HG02571 (cell line): ENCODE data around the gene KRTAP11-1.

Experiments
- ATAC-seq: cut with Tn5 transposase; IDR thresholded peaks from one replicate; pipeline ENCODE4 v1.9.1; 2021; ENCODE audit warnings: mild to moderate bottlenecking, moderate library complexity; ENCODE audit not compliant: unreplicated experiment

Gene KRTAP11-1, protein sequence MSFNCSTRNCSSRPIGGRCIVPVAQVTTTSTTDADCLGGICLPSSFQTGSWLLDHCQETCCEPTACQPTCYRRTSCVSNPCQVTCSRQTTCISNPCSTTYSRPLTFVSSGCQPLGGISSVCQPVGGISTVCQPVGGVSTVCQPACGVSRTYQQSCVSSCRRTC

DNA sequence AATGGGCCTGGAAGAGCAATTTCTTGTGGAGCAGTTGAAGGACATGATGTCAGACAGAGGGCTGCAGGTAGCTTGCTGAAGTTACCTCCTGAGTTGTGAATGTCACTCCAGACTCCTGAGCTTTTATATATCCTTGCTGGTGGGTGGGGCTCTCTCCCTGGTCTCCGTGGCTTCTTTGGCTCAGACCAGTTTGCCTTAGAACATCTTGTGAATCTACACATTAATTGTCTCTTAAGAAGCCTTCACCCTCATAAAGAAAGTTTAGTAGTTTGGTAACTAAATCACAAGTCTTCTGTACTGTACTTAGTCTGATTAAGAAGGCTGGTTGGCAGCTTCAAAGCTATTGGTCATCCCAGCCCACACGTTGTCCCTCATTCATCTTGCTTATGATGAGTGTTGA lies at the start of gene KRTAP11-1:
KRTAP11-1 (minus strand) TSS at position 101 of the 400 bp plus-strand sequence; CDS start at position 45, 56 bp downstream.
- no peak for ATAC-seq

DNA sequence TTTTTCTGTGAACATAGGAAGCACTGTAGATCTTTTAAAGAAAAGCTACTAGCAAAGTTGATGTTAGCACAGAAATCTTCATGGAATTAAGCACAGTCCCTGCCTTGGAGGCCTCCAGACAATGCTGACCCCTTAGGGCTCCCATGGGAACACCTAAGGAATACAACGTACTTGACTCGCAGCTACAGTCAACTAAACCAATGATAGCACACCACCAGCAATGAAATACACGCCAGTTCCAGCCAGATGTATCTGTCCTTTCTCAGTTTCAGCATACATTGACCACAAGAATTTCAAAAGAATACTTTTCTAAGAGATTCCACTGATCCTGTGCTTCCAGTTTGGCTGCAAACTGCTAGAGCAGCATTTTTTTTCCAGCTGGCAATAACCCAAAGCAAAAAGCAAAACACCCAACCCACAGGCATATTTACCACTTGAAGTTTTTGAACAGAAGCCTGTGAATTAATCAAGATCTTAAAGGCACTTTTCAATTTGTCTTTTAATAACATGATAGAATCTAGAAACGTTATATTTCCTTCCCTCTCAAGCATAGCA lies 42.8 kb upstream of the KRTAP11-1 start:
- no peak for ATAC-seq

- ATAC-seq = no peak
Measured at GRCh38 chr21:30921129-30921528, 39.7 kb upstream of the KRTAP11-1 start.

DNA sequence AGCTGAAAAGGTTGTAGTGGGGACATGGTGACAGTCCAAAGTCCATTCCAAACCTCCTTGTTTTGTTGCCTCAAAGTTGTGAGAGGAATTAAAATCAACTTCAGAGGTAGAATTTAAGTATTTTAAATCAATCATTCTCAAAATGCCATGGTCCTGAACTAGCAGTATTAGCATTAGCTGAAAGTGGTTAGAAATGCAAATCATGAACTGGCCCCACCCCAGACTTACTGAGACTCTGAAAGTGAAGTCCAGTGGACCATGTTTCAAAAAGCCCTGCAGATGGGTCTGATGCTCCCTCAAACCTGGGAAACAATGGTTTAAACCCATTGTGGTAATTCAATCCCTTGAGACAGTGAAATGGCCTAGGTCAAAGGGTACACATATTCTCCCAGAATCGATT lies 36.2 kb upstream of the KRTAP11-1 start:
- no peak for ATAC-seq

DNA sequence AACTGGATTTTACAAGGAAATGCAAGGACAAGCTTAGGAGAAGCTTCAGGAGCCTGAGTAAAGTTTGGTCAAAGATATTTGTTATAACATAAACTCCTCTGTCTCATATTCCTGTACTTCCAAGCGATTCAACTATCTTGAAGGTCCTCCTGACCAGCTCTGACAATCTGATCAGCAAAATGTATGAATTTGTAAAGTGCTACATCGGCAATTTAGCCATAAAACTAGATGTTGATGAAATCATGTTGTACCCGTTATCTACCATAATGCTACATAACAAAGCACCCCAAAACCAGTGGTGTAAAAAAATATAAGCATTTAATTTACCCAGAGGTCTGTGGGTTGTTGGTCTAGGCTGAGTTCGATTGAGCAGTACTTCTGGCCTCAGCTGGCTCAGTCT lies 19.5 kb upstream of the KRTAP11-1 start:
- ATAC-seq = no peak

DNA sequence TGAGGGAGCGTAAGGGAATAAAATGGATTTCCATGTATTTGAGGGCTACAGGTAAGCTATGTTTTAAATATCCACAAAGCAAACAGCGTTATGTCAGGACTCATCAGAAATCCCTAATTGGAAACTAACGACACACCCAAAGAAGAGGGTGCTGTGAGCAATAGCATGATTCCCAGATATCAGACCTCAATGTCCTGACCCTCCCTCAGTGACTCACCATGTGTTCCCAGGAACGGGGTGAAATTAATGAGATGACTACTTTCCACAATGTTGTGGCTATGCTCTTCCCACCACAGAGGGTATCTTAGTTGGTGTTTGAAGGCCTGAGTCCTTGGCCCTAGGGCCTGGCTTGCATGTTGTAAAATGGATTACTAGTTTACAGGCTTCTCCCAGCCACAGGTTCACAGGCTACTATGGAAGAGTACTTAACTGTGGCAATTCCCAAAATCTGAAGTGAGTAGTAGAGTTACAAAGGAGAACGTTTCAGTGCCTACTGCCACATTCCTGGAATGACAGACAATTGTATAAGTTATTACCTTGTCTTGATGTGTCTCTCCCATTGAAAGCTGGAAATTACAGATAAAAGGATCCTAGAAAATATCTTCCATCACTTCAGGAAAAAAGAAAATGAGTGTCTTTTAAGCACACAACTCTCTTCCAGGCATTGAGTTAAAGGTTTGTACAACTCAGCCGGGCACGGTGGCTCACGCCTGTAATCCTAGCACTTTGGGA lies 1.7 kb upstream of the KRTAP11-1 start:
- ATAC-seq = no peak

GRCh38 chr21:30880914-30881313 lies 466 bp downstream of the KRTAP11-1 start:
- no peak for ATAC-seq

DNA sequence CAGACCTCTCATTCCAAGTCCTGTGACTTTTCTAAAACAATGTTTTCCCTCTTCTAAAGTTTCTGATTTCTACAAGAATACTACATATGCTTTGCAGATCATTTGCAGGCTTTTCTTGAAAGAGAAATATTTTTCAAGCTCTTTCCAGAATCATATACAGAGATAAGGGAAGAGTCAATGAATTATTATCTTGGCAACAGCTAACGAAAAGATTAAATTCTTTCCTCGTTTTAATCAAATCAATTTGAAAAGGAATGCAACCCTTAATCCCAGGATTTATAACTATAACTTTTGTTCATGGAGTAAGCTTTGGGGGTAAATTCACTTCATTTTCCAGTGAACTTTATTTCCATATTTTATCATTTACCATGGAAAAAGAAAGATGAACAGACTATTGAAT lies 6.9 kb downstream of the KRTAP11-1 start:
- ATAC-seq = no peak

DNA sequence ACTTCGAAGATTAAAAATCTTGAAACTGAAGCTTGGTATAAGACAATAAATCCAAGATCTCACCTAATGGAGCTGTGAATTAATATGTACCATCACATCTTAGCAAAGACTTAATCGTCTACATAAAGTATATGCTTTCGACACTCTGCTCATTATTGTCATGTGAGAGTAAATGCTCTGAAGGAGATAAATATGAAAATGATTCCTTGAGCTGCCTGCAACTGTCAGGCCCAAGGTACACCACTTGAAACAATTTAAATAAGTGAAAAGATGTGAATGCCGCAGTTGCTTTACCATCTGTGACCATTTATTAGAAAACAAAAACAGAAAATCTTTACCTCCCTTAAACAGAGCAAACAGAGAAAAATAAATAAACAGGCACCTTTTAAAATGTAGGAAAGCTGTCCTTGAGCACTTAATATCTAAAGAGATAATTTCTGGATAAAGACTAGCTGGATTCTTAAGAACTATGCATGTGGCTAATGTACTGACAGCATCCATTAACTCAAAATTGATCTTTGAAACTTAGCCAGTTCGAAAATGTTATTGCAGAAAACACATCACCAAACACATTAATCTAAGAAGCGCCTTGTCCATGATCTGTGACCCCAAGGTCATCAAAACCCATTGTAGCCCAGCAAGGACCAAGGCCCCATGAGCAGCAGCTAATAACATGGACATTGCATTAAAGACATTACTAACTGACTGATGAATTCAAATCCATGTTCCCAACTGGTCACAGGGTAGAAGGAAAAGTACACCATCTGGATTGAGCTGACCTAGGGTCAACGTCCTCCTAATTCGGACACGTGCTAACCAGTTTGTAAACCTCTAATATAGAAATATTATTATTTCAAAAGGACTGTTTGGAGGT lies 33.5 kb downstream of the KRTAP11-1 start:
- ATAC-seq = no peak

DNA sequence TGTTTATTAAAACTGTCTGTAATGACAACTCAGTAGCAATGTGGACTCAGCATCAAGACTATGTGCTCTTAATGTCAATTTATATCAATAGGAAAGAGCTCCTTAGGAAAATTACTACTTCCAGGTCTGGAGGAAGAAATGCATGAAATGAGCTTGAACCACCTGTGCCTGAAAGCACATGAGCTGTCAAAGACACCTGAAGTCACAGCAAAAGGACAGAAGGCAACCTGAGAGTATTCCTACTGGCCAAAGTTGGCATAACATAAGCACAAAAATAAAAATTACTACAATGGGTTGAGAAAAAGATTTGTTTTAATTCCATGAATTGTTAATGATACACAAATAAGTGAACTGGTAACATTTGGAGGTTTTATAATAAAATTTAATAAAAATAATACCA lies 38.4 kb downstream of the KRTAP11-1 start:
- no peak for ATAC-seq

GRCh38 chr21:30839304-30839703 lies 42.1 kb downstream of the KRTAP11-1 start:
- ATAC-seq = no peak

- no peak for ATAC-seq
Measured at GRCh38 chr21:30838536-30838935, 42.8 kb downstream of the KRTAP11-1 start.

DNA sequence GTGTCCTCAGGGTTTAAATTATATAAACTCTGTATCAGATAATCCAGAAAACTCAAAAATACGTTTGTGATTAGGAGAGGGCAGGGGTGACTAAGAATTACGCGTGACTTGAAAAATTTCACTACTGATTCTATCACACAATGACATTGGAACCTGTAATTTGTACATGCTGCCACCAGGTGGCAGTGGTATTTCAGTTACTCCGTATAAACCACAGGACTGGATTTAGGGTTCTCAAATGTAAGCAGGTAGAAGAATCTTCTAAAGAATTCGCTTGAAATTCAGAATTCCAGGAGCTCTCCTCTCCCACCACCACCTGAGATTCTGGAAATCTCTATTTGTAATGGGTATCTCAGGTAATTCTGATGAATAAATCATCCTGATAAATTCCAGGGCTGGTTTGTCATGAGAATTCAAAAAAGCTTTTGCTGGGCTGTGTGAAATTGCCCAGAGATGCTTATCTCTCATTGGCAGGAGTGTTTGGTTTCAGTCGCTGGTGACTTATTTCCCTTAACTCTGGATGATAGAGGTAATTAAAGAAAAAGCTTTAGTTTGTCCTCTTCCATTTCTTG lies 50.1 kb downstream of the KRTAP11-1 start:
- no peak for ATAC-seq
